ENCODE measurements around the gene DPP8. TPM values are rescaled to one million over a fixed set of nuclear protein-coding genes. Genes with fewer than 3 reads are reported as not detected.

The DPP8 gene
- total RNA-seq, 6 donors from 2014 or later = 24.3 to 32.4 (median 30.1) TPM

- no peaks in the 10 kb centered on the region for H3K9me3 ChIP-seq
- DNase-seq (no peak), ATAC-seq (ENCODE audit: low FRiP score in 2 of 2) (no peak)
- H3K4me3 ChIP-seq = no peak overlapping the region
- peaks cover 0 to 17% (median 12%) of the 10 kb centered on the region in 4 donors for H3K27me3 ChIP-seq
- H3K36me3 ChIP-seq = no peaks in the 10 kb centered on the region
- TF ChIP-seq CTCF (IDR thresholded peaks at IDR 0.05) = no peak
- TF ChIP-seq POLR2AphosphoS5 (IDR thresholded peaks at IDR 0.05) = no peak
- TF ChIP-seq EP300 (IDR thresholded peaks at IDR 0.05) = no peak
- no peak for TF ChIP-seq POLR2A (IDR thresholded peaks at IDR 0.05)
- H3K27ac ChIP-seq = no peak overlapping the region
- WGBS, 2 donors = 55 to 77% methylated on average over 2 of the region's 2 CpGs
- H3K4me1 ChIP-seq = peaks cover 16 to 29% (median 21%) of the 10 kb centered on the region in 4 donors
Observed at GRCh38 chr15:65418596-65418995, 98.9 kb downstream of the DPP8 start.

GRCh38 chr15:65416845-65417416 lies 100.6 kb downstream of the DPP8 start:
- H3K9me3 ChIP-seq = no peaks in the 10 kb centered on the region
- ATAC-seq (ENCODE audit: low FRiP score in 2 of 2) (no peak), DNase-seq (no peak)
- no peaks in the 10 kb centered on the region for H3K36me3 ChIP-seq
- H3K4me1 ChIP-seq = peaks cover 8 to 15% (median 14%) of the 10 kb centered on the region in 4 donors
- no peak overlapping the region for H3K4me3 ChIP-seq
- H3K27me3 ChIP-seq = peaks cover 0 to 14% (median 10%) of the 10 kb centered on the region in 4 donors
- H3K27ac ChIP-seq = no peak overlapping the region
- TF ChIP-seq POLR2A (IDR thresholded peaks at IDR 0.05) (no peak), CTCF (IDR thresholded peaks at IDR 0.05) (no peak), POLR2AphosphoS5 (IDR thresholded peaks at IDR 0.05) (no peak)
- 65 to 73% methylated on average over 8 of the region's 8 CpGs for WGBS, 2 donors

GRCh38 chr15:65414841-65415621 lies 102.5 kb downstream of the DPP8 start:
- Histone ChIP-seq H3K36me3 (no peaks in the 10 kb centered on the region), H3K4me3 (no peak overlapping the region), H3K4me1 (peaks cover 0 to 3% (median 0%) of the 10 kb centered on the region in 4 donors), H3K27me3 (no peaks in the 10 kb centered on the region), H3K27ac (no peak overlapping the region), H3K9me3 (no peaks in the 10 kb centered on the region)
- WGBS, 2 donors = 46 to 48% methylated on average over 13 to 14 of the region's 14 CpGs
- DNase-seq (no peak), ATAC-seq (ENCODE audit: low FRiP score in 2 of 2) (no peak)
- TF ChIP-seq POLR2AphosphoS5 (IDR thresholded peaks at IDR 0.05) (no peak), POLR2A (IDR thresholded peaks at IDR 0.05) (no peak), EP300 (IDR thresholded peaks at IDR 0.05) (no peak), CTCF (IDR thresholded peaks at IDR 0.05) (no peak)

GRCh38 chr15:65413760-65414144 lies 103.7 kb downstream of the DPP8 start:
- no peak overlapping the region for H3K4me3 ChIP-seq
- no peak for TF ChIP-seq EP300 (IDR thresholded peaks at IDR 0.05)
- TF ChIP-seq CTCF (IDR thresholded peaks at IDR 0.05) = no peak
- no peak for TF ChIP-seq POLR2A (IDR thresholded peaks at IDR 0.05)
- TF ChIP-seq POLR2AphosphoS5 (IDR thresholded peaks at IDR 0.05) = no peak
- no peaks in the 10 kb centered on the region for H3K9me3 ChIP-seq
- no peaks in the 10 kb centered on the region for H3K36me3 ChIP-seq
- DNase-seq = no peak
- no peak for ATAC-seq (ENCODE audit: low FRiP score in 2 of 2)
- H3K27ac ChIP-seq = no peak overlapping the region
- no peaks in the 10 kb centered on the region for H3K27me3 ChIP-seq
- H3K4me1 ChIP-seq = peaks cover 0 to 3% (median under 1%) of the 10 kb centered on the region in 4 donors
- 82 to 83% methylated on average over 6 of the region's 6 CpGs for WGBS, 2 donors

Data from upper lobe of left lung (tissue), 6 donors.